AG08395 (cell line): ENCODE measurements around the gene TBX19.
A peak's percentile ranks its signal among the peaks of the same experiment; 100 is the strongest.
"Not testable (repeated sequence)": the region's sequence is repeated elsewhere in the genome, so short reads cannot be mapped to it uniquely, and the experiment has no call there.

Source experiments
- DNase-seq: peaks from one replicate; pipeline ENCODE4 v3.0.0; 2012; ENCODE audit warnings: mixed read lengths, low spot score

Gene TBX19

GRCh38 chr1:168320800-168321450, 40.2 kb downstream of the TBX19 start:
- peak; percentile 86 for DNase-seq

DNA sequence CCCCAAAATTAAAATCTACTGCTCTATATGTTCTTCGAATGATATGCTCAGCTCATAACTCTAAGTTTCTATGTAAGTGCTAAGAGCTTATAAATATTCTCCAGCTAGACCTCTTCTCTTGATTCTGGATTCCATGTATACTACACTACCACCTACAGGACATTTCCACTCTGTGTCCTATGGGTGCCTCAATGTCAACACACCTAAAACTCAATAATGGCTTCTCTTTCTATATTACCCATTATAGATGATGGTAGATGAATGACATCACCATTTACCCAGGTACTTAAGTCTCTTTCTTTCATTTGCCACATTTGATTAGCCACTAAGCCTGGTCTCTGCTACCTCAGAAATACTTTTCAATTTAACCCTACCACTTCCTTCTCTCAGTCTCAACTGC, 41.3 kb downstream of the TBX19 start:
- peak; percentile 24 for DNase-seq

GRCh38 chr1:168324745-168325425, 44.2 kb downstream of the TBX19 start:
- DNase-seq, result no peak

- no peak for DNase-seq
These were observed 48.2 kb downstream of the TBX19 start for GRCh38 chr1:168328731-168329364.

DNA sequence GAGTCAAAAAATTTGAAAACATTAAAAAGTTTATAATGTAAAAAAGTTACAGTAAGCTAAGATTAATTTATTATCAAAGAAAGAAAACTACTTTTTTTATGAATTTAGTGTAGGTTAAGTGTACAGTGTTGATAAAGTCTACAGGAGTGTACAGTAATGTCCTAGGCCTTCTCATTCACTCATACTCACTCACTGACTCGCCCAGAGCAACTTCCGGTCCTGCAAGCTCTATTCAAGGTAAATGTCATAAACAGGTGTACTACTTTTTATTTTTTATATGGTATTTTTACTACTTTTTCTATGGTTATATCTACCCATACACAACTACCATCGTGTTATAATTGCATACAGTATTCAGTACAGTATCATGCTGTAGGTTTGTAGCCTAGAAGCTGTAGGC, 49.6 kb downstream of the TBX19 start:
- no peak for DNase-seq

- DNase-seq, result no peak
These were observed 50.9 kb downstream of the TBX19 start for GRCh38 chr1:168331569-168331968.

DNA sequence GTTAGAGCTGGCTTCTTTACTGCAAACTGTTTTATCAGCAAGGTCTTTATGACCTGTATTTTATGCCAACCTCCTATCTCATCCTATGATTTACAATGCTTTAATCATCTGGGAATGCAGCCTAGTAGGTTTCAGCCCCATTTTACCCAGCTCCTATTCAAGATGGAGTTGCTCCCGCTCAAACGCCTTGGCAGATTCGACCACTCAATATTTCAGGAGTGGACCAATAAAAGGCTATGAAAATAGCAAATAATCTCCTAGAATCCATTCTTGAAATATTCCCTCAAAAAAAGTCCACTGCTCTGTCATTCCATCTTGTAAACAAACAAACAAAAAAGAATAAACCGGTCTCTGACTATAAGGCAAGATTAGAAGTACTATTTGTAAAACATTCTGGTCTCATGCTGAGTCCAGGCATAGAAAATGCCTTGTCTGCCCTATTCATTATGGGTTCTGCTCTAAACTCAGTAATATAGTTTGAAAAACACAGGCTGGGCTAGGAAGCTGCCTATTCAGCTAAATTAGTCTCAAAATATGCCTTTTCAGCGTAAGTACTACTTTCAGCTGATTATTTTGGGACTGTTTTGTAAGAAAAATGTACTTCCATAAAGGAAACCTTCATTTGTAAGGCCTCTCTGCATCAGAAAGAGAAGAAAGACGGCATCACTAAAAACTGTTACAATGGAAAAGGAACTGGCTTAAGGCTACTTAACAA, 53.0 kb downstream of the TBX19 start:
- no peak for DNase-seq

- DNase-seq, result peak; percentile 15
These were observed 54.8 kb downstream of the TBX19 start for GRCh38 chr1:168335500-168335899.

DNA sequence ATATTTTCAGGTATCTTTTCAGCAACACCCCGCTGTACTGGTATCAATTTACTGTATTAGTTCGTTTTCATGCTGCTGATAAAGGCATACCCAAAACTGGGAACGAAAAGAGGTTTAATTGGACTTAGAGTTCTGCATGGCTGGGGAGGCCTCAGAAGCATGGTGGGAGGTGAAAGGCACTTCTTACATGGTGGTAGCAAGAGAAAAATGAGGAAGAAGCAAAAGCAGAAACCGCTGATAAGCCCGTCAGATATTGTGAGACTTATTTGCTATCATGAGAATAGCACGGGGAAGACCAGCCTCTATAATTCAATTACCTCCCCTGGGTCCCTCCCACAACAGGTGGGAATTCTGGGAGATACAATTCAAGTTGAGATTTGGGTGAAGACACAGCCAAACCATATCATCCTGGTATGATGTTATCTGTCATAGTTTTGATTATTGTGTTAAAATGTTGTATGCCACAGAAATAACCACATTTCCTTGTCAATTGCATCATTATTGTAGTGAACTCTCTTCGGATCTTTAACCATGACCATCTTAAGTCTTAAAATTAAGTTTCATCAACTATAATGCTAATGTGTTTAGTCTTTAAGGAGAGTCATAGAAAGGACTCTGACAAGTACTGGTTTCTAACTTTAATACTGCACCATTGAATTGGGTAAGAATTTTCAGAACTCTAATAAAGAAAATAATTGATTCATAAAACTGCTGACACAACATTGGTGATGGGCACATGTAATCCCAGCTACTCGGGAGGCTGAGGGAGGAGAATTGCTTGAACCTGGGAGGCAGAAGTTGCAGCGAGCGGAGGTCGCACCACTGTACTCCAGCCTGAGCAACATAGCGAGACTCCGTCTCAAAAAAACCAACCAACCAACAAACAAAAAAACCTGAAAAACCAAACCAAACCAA, 58.2 kb downstream of the TBX19 start:
- no peak for DNase-seq

DNA sequence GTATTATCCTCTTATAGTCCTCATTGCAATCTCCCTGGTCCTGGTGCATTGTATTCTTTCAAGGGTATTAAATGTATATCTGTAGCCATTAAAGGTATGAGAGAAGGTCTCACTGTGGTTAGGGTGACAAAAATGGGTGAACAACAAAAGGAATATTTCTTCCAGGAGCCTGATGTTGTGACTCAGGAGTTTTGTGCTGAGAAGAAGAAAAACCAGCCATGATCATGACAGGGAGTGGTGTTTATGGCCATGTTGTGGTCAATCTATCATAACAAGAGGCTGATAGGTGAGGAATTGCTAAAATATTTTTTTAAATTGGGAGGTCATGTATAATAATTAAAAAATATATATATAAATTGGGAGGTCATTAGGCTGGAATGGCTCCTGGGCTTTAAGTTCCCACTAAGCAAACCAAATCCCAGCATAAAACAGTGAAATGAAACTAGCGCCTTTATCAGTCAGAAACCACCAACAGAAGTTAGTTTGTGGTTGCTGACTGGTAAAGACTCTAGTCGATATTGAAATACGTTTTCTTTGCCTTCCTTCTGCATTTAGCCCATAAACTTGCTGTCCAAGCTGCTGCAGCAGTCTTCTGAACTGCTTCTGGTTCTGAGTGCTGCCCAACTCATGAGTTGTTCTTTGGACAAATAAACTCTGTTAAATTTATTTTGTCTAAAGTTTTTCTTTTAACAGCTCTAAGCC, 60.3 kb downstream of the TBX19 start:
- no peak for DNase-seq

GRCh38 chr1:168341483-168341975, 60.9 kb downstream of the TBX19 start:
- DNase-seq, result peak; percentile 10

DNA sequence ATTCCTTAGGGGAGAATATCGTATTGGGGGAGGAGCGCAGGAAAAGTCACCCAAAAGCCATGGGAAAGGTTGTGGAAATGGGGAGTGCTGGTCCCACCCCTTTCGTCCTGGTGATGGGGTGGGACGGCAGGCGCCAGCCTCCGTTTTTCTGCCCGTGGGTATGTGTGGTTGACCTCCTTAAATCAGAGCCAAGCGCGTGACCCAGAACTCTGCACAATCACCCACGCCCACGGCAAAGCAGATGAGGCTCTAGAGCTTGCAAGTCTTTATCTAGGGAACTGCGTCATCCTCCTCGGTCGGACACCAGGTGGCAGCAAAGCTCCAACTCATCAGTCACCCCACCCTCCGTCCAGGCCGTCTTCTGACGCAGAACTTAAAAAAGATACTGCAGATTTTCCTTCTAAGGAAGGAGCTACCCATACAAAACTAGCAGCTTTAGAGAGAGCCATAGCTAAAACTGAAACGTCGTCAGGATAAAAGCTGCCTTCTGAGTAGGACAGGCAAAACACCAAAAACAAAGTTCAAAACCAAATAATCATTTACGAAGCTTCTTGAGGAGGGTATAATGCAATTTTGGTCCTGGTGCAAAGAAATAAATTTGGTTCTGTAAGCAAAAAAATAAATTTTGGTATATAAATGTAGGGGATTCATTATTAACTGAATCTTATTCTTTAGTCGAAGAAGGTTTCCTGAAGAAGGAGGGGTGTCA, 62.0 kb downstream of the TBX19 start:
- peak; percentile 76 for DNase-seq

DNA sequence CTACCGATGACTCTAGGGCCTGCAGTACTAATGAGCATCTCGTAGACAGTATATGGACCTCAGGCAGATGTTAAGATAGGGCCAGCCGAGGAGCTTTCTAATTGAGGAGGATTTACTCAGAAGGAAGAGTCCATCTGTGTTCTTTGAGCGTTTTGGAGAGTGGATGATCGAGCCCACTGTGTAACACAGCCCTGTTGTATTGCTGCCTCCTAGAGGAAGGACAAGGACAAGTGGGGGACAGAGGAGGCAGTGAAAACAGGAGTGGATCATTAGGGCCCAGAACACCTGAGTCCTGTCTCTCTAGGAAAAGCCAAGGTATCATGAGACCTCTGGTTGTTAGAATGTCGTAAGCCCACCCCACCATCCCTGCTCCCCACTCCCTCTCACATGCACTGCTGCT, 62.9 kb downstream of the TBX19 start:
- no peak for DNase-seq

DNA sequence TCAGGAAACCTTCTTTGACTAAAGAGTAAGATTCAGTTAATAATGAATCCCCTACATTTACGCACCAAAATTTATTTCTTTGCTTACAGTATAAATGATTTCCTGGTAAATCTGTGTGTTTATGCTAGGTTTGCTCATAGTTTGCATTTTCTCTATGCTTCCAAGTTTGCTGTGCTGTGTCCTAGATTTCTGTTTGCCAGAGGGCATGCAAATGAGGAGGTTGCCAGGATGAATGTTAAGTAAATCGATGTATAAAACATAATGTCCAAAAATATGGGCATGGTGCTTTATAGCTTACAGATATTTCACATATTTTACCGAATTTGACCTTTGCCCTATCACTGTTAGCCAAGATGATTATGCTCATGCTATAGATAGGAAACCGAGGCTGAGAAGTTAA, 63.8 kb downstream of the TBX19 start:
- DNase-seq, result no peak

DNA sequence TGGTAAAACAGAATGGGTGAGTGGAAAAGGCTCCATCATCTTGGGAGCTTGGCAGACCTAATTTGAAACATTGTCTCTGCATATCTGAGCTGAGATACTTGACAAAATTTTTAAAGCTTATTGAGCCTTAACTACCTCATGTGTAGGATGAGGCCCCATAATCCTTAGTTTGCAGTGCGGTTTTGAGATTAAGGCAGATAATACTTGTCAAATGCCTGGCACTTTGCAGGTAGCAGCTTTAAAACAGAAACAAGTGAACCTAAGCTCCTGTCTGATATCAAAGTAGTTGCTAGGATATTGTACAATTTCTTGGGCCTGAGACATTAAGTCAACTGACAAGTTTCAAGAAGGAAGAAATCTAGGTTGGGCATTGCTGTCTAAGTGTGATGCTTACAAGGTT, 65.3 kb downstream of the TBX19 start:
- DNase-seq, result no peak

DNA sequence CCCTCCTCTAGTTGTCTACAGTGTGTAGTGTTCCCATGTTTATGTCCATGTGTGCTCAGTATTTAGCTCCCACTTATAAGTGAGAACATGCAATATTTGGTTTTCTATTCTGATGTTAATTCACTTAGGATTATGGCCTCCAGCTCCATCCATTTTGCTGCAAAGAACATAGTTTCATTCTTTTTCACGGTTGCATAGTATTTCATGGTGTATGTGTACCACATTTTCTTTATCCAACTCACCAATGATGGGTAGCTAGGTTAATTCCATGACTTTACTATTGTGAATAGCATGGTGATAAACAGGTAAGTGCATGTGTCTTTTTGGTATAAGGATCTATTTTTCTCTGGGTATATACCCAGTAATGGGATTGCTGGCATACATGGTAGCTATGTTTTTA, 67.0 kb downstream of the TBX19 start:
- DNase-seq, result no peak

- DNase-seq, result no peak
These were observed 67.6 kb downstream of the TBX19 start for GRCh38 chr1:168348146-168348709.

DNA sequence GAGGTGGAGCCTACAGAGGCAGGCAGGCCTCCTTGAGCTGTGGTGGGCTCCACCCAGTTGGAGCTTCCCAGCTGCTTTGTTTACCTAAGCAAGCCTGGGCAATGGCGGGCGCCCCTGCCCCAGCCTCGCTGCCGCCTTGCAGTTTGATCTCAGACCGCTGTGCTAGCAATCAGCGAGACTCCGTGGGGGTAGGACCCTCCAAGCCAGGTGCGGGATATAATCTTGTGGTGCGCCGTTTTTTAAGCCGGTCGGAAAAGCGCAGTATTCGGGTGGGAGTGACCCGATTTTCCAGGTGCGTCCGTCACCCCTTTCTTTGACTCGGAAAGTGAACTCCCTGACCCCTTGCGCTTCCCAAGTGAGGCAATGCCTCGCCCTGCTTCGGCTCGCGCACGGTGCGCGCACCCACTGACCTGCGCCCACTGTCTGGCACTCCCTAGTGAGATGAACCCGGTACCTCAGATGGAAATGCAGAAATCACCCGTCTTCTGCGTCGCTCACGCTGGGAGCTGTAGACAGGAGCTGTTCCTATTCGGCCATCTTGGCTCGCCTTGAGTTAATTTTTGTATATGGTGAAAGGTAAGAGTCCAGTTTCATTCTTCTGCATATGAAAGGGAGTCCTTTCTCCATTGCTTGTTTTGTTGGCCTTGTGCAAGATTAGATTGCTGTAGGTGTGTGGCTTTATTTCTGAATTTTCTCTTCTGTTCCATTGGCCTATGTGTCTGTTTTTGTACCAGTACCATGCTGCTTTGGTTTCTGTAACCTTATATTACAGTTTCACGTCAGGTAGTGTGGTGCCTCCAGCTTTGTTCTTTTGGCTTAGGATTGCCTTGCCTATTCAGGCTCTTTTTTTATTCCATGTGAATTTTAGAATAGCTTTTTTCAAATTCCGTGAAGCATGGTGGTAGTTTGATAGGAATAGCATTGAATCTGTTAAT, 73.9 kb downstream of the TBX19 start:
- not testable (repeated sequence) for DNase-seq
